Left ventricle myocardium inferior (tissue), 1 donor: ENCODE measurements around the gene OSBPL5. TPM values are rescaled to one million over a fixed set of nuclear protein-coding genes. Genes with fewer than 3 reads are reported as not detected.
A peak's percentile ranks its signal among the peaks of the same experiment; 100 is the strongest.

Experiments used
- DNase-seq: peaks from one replicate; pipeline ENCODE4 v3.0.0-alpha.2; 2020
- H3K27ac ChIP-seq: fragments of 200-600 bp; replicated peaks from 2 replicates; pipeline ENCODE4 v1.8.0; 2021
- H3K27me3 ChIP-seq: fragments of 200-600 bp; 2 replicates; pipeline ENCODE4 v1.8.0; 2021; ENCODE audit warnings: low read depth
- H3K36me3 ChIP-seq: fragments of 200-600 bp; 2 replicates; pipeline ENCODE4 v1.8.0; 2021
- H3K4me1 ChIP-seq: fragments of 200-600 bp; 2 replicates; pipeline ENCODE4 v1.8.0; 2021
- H3K4me3 ChIP-seq: fragments of 200-600 bp; 2 replicates; pipeline ENCODE4 v1.8.0; 2021; ENCODE audit warnings: mild to moderate bottlenecking, moderate library complexity
- H3K9me3 ChIP-seq: fragments of 200-600 bp; replicated peaks from 2 replicates; pipeline ENCODE4 v1.8.0; 2021
- CTCF ChIP-seq: fragments of 200-600 bp; IDR thresholded peaks from 2 replicates; pipeline ENCODE4 v1.8.0; 2021; ENCODE audit warnings: antibody characterized with exemption, mild to moderate bottlenecking, borderline replicate concordance
- intact Hi-C: fragments of 100-400 bp; cut with micrococcal nuclease; formaldehyde crosslinking; loops from one replicate; pipeline ENCODE4 v1.11.0; 2022
- total RNA-seq: library from RNA; stranded (reverse); fragmentation: NEBNext Ultra II Directional; extraction: Animal tissue kit (Norgen Biotek cat#: 25700); gene quantifications from one replicate; pipeline ENCODE4 v1.2.1, GENCODE V29; 2021
- donor health status: DM: no; HTN: yes; CAD: no; lungs with severe emphysema.

Gene OSBPL5
- total RNA-seq, 1 donor from 2014 or later, result 11.4 TPM

GRCh38 chr11:3206922-3207204 is 41.8 kb upstream of the OSBPL5 start:
- peaks cover 18% of the 10 kb centered on the region for H3K9me3 ChIP-seq
- intact Hi-C loops, result no loop called here
- no peak for DNase-seq
- H3K36me3 ChIP-seq, result no peaks in the 10 kb centered on the region
- no peak overlapping the region for H3K27ac ChIP-seq
- TF ChIP-seq CTCF, result no peak
- H3K27me3 ChIP-seq, result peaks cover 42% of the 10 kb centered on the region
- no peak overlapping the region for H3K4me3 ChIP-seq
- peaks cover 28% of the 10 kb centered on the region for H3K4me1 ChIP-seq

- peaks cover 28% of the 10 kb centered on the region for H3K4me1 ChIP-seq
- intact Hi-C loops, result no loop called here
- H3K9me3 ChIP-seq, result peaks cover 12% of the 10 kb centered on the region
- no peak overlapping the region for H3K4me3 ChIP-seq
- no peaks in the 10 kb centered on the region for H3K36me3 ChIP-seq
- DNase-seq, result peak; percentile 5
- H3K27ac ChIP-seq, result no peak overlapping the region
- peaks cover 42% of the 10 kb centered on the region for H3K27me3 ChIP-seq
- no peak for TF ChIP-seq CTCF
Observed at GRCh38 chr11:3206156-3206921, 41.2 kb upstream of the OSBPL5 start.

DNA sequence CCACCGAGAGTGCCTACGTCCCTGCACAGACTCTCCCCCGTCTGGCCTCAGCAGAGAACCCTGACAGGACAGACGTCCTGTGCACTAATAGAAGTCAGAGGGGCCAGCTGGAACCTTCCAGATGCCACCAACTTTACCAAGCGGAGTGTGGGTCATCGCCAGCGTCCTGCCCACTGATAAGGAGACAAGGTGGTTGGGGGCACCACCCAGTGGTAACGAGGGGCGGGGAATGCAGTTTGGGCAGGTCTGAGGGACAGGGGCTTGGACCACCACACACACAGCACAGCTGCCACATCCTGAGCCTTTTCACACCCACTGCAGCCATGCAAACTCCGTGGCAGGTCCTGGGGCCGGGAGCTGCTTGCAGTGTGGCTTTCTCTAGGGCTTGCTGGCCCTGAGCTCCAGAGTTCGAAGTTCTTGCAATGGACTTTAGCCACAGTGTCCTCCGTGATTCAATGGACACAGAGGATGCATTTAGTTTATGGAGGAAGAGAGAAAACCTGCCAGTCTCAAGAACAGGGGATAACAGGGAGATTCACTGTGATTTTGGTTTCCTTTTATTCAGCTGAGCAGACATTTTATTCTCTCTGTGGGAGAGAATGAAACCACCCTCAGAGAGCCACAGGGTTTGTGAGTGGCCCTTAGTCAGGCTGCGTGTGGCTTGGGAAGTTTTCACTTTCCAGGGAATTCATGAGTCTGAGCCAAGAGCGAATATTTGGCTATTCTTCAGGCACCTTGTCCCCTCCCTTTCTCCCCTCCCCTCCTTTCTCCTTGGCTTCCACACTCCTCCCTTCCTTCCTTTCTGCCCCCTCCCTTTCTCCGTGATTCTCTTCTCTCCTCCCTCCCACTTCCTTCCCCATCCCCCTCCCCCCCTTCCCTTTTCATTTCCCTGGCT is 40.4 kb upstream of the OSBPL5 start:
- Histone ChIP-seq H3K9me3 (peaks cover 4% of the 10 kb centered on the region), H3K27ac (no peak overlapping the region), H3K36me3 (no peaks in the 10 kb centered on the region), H3K27me3 (peaks cover 50% of the 10 kb centered on the region), H3K4me3 (no peak overlapping the region), H3K4me1 (peaks cover 28% of the 10 kb centered on the region)
- no peak for TF ChIP-seq CTCF
- peak; percentile 4 for DNase-seq
- intact Hi-C loops, result no loop called here

DNA sequence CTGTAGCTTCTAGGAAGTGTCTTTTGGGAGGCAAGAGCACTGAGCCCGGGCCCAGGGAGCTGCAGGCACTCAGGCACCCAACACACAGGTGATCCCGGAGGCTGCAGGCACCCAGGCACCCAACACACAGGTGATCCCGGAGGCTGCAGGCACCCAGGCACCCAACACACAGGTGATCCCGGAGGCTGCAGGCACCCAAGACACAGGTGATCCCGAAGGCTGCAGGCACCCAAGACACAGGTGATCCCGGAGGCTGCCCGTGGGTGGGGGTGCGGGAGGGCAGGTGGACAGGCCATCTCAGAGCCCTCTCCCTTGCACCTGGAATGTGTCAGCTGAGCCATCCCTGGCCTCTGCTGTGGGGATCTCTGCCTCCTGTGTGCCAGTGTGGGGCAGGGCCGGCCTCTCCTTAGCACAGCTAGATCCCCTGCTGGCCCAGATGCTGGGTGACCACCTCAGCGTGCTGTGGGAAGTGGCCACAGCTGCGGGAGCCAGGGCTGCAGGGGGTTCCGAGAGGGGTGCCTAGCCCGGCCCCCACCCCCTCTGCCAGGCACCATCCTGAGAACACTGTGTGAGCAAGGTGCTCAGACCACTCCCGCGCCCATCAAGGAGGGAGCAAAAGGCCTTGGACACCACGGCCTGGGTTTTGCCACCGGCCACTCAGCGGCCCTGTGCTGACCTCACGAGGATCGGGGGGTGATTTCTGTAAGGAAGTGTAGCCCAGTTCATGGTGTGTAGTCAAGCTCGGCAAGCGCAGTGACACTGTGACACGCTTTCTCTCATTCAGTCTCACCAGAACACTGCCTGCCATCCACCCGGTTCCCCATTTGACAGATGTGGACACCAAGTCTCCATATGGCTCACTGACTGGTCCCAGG is 39.3 kb upstream of the OSBPL5 start:
- no peaks in the 10 kb centered on the region for H3K36me3 ChIP-seq
- TF ChIP-seq CTCF, result no peak
- H3K27me3 ChIP-seq, result peaks cover 61% of the 10 kb centered on the region
- H3K9me3 ChIP-seq, result no peaks in the 10 kb centered on the region
- intact Hi-C loops, result no loop called here
- H3K4me1 ChIP-seq, result peaks cover 28% of the 10 kb centered on the region
- peak; percentile 8 for DNase-seq
- H3K27ac ChIP-seq, result no peak overlapping the region
- no peak overlapping the region for H3K4me3 ChIP-seq
